Measurements from ENCODE around the gene FOXP3. TPM values are rescaled to one million over a fixed set of nuclear protein-coding genes. Genes with fewer than 3 reads are reported as not detected.

Gene FOXP3
- total RNA-seq, 2 experiments from 2014 or later, result 14.6 to 15.4 TPM

DNA sequence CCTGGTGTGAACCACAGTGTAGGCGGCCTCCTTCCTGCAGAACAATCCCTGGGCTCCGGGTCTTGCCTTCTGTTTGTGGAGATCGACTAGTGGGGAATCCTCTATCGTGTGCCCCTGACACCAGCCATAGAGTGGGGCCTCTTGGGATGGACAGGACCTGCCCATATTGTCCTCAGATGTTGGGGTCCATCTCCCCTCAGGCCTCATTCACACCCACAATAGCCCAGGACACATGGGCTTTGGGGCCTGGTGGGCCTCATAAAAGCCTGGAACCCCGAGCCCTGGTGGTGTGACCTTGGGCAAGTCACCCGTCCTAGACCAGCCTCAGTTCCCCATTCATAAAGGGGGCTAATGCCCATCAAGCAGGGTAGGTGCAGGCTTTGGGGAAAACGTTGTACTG is 25.7 kb upstream of the FOXP3 start:
- ChIA-PET POLR2A (no interaction called here), CTCF (interaction anchor here (1.9 kb wide), 1 partner anchor 464 kb away, joined by 8 read pairs; no protein-coding TSS in a partner anchor)
- Mint-ChIP-seq H3K27me3 (ENCODE audit: low read depth) (no peaks in the 10 kb centered on the region), H3K36me3 (ENCODE audit: low read depth) (peaks cover 10% of the 10 kb centered on the region), H3K27ac (no peak overlapping the region), H3K9me3 (ENCODE audit: insufficient read depth) (no peaks in the 10 kb centered on the region), H3K4me3 (no peak overlapping the region), H3K4me1 (ENCODE audit: low read depth) (peaks cover 37% of the 10 kb centered on the region)
- ATAC-seq (no peak), DNase-seq (no peak)

DNA sequence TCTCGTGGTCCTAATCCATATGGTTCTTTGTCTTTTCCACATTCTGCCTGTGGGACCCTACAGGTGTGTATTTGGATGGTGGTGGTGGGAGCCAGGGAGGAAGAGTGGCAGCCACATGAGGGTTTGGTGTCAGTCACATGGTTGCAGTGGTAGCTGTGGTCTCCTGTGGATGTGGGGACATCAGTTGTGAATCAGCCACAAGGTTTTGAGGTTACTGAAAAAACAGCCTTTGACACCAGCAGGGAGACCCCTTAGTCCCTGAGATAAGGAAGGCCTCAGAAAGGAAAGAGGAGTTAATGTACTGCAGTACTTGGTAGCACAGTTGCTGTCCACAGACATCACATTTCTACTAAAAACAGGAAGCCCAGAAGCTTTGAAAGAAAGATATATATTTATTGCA is 23.2 kb upstream of the FOXP3 start:
- no peaks in the 10 kb centered on the region for H3K9me3 Mint-ChIP-seq (ENCODE audit: insufficient read depth)
- peak overlapping the region; percentile 57 for H3K27ac Mint-ChIP-seq
- H3K36me3 Mint-ChIP-seq (ENCODE audit: low read depth), result peaks cover 11% of the 10 kb centered on the region
- POLR2A ChIA-PET, result interaction anchor here (1.3 kb wide), 1 partner anchor 15 kb away, joined by 5 read pairs; no protein-coding TSS in a partner anchor
- no peak overlapping the region for H3K4me3 Mint-ChIP-seq
- ATAC-seq (no peak), DNase-seq (peak; percentile 53)
- CTCF ChIA-PET, result no interaction called here
- peaks cover 39% of the 10 kb centered on the region for H3K4me1 Mint-ChIP-seq (ENCODE audit: low read depth)
- no peaks in the 10 kb centered on the region for H3K27me3 Mint-ChIP-seq (ENCODE audit: low read depth)

DNA sequence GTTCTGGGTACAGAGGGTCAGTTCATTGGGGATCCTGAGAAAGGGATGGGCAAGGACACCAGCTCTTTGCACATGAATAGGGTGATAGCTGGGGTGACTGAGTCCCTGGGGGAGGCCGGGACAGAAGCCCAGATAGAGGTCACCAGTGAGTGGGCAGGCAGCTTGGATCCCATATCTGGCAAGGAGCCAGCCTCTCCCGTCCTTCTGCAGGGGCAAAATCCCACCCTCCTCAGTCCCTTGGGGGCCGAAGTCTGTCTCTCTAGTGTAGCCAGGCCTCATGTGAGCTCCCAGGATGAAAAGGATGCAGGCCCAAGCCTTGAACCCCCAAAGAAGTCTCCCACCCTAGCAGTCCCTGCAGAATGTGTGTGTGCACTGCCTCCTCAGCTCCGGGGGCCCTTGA is 22.1 kb upstream of the FOXP3 start:
- H3K36me3 Mint-ChIP-seq (ENCODE audit: low read depth), result peaks cover 16% of the 10 kb centered on the region
- H3K4me3 Mint-ChIP-seq, result no peak overlapping the region
- H3K9me3 Mint-ChIP-seq (ENCODE audit: insufficient read depth), result no peaks in the 10 kb centered on the region
- H3K27ac Mint-ChIP-seq, result no peak overlapping the region
- ATAC-seq, result no peak
- CTCF ChIA-PET, result no interaction called here
- peaks cover 37% of the 10 kb centered on the region for H3K4me1 Mint-ChIP-seq (ENCODE audit: low read depth)
- DNase-seq, result no peak
- H3K27me3 Mint-ChIP-seq (ENCODE audit: low read depth), result no peaks in the 10 kb centered on the region
- POLR2A ChIA-PET, result interaction anchor here (0.6 kb wide), 2 partner anchors 18 to 591 kb away, joined by 3 read pairs; no protein-coding TSS in a partner anchor

DNA sequence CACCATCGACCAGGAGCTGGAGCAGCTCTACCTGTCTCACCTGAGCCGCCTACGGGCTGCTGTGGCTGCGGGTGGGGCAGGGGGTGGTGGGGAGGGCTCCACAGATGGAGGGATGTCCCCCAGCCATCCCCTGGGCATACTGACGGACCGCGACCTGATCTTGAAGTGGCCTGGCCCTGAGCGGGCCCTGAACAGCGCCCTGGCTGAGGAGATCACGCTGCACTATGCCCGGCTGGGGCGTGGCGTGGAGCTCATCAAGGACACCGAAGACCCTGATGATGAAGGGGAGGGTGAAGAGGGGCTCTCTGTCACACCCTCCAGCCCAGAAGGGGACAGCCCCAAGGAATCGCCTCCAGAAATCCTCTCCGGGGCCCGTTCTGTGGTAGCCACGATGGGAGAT is 21.6 kb upstream of the FOXP3 start:
- Mint-ChIP-seq H3K9me3 (ENCODE audit: insufficient read depth) (no peaks in the 10 kb centered on the region), H3K4me3 (no peak overlapping the region), H3K4me1 (ENCODE audit: low read depth) (peaks cover 36% of the 10 kb centered on the region), H3K36me3 (ENCODE audit: low read depth) (peaks cover 18% of the 10 kb centered on the region), H3K27me3 (ENCODE audit: low read depth) (no peaks in the 10 kb centered on the region), H3K27ac (no peak overlapping the region)
- CTCF ChIA-PET, result no interaction called here
- ATAC-seq (no peak), DNase-seq (no peak)
- POLR2A ChIA-PET, result interaction anchor here (0.6 kb wide), 1 partner anchor 17 kb away, joined by 3 read pairs; no protein-coding TSS in a partner anchor

DNA sequence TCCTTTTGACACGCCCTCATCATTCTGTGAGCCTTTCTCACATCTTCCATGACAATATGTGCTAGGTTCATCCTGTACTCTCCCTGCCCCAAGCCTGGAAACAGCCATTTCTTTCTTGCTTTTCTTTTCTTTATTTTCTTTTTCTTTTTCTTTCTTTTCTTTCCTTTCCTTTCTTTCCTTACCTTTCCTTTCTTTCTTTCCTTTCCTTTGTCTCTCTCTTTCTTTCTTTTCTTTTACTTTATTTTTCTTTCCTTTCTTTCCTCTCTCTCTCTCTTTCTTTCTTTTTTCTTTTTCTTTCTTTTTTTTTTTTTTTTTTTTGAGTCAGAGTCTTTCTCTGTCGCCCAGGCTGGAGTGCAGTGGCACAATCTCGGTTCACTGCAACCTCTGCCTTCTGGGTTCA is 19.7 kb upstream of the FOXP3 start:
- Mint-ChIP-seq H3K27ac (no peak overlapping the region), H3K9me3 (ENCODE audit: insufficient read depth) (no peaks in the 10 kb centered on the region), H3K4me3 (no peak overlapping the region), H3K36me3 (ENCODE audit: low read depth) (peaks cover 25% of the 10 kb centered on the region), H3K27me3 (ENCODE audit: low read depth) (no peaks in the 10 kb centered on the region), H3K4me1 (ENCODE audit: low read depth) (peaks cover 41% of the 10 kb centered on the region)
- ChIA-PET POLR2A (no interaction called here), CTCF (no interaction called here)
- DNase-seq (no peak), ATAC-seq (no peak)

DNA sequence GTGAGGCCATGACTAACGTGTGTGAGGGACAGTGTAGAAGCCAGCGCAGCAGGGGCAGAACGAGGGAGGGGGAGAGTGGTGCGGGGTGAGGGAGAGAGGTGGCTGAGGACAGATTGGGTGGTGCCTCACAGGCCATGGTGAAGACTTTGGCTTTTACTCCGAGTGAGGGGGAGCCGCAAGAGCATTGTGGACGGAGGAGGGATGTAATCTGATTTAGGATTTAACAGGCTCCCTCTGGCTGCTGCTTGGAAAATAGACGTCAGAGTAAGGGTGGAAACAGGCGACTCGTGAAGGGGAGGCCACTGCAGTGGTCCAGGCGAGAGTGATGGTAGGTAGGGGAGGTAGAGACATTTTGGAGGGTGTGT is 18.1 kb upstream of the FOXP3 start:
- no peak overlapping the region for H3K27ac Mint-ChIP-seq
- H3K4me1 Mint-ChIP-seq (ENCODE audit: low read depth), result peaks cover 42% of the 10 kb centered on the region
- ChIA-PET CTCF (no interaction called here), POLR2A (no interaction called here)
- DNase-seq (no peak), ATAC-seq (no peak)
- peaks cover 35% of the 10 kb centered on the region for H3K36me3 Mint-ChIP-seq (ENCODE audit: low read depth)
- H3K4me3 Mint-ChIP-seq, result no peak overlapping the region
- no peaks in the 10 kb centered on the region for H3K27me3 Mint-ChIP-seq (ENCODE audit: low read depth)
- no peaks in the 10 kb centered on the region for H3K9me3 Mint-ChIP-seq (ENCODE audit: insufficient read depth)

DNA sequence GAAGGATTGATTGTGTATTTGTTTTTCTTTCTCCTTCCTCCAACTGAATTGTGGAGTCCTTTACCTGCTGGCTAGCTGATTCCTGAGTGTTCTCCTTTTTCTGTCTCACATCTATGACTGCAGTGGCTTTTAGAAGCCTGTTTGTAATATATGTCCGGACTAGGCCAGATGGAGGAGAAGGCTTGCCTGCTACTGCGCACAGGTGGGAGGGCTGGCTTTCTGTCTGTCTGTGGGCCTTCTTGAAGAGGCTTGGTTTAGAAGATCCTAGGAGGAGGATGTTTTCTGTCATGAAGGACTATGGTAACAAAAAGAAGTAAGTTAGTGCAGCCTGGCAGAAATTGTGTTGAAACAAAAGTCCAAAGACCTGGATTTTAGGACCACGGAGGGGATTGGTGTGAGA is 13.6 kb upstream of the FOXP3 start:
- H3K4me3 Mint-ChIP-seq, result peak overlapping the region; percentile 51
- H3K4me1 Mint-ChIP-seq (ENCODE audit: low read depth), result peaks cover 77% of the 10 kb centered on the region
- H3K9me3 Mint-ChIP-seq (ENCODE audit: insufficient read depth), result no peaks in the 10 kb centered on the region
- peak overlapping the region; percentile 91 for H3K27ac Mint-ChIP-seq
- H3K27me3 Mint-ChIP-seq (ENCODE audit: low read depth), result no peaks in the 10 kb centered on the region
- POLR2A ChIA-PET, result no interaction called here
- ATAC-seq (no peak), DNase-seq (no peak)
- peaks cover 56% of the 10 kb centered on the region for H3K36me3 Mint-ChIP-seq (ENCODE audit: low read depth)
- CTCF ChIA-PET, result interaction anchor here (1.0 to 1.4 kb wide), 2 partner anchors 14 to 85 kb away, joined by 3 to 4 read pairs; no protein-coding TSS in a partner anchor

DNA sequence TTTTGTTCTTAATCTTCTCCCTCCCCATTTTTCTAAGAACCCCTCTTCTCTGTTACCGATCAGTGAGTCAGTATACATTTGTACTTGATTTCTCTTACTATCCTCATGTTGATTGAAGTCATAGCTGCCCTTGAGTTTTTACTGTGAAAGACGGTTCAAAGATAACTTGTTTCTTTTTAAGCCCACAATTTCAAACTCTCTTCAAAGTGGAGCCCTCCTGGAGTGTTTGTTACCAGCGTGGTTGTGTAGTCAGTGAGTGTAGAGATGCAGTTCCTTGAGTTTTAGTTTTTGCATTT is 13.0 kb upstream of the FOXP3 start:
- DNase-seq (no peak), ATAC-seq (no peak)
- H3K4me3 Mint-ChIP-seq, result peak overlapping the region; percentile 51
- H3K27me3 Mint-ChIP-seq (ENCODE audit: low read depth), result no peaks in the 10 kb centered on the region
- H3K9me3 Mint-ChIP-seq (ENCODE audit: insufficient read depth), result no peaks in the 10 kb centered on the region
- H3K4me1 Mint-ChIP-seq (ENCODE audit: low read depth), result peaks cover 79% of the 10 kb centered on the region
- H3K36me3 Mint-ChIP-seq (ENCODE audit: low read depth), result peaks cover 53% of the 10 kb centered on the region
- peak overlapping the region; percentile 91 for H3K27ac Mint-ChIP-seq
- POLR2A ChIA-PET, result interaction anchor here (1.1 kb wide), 1 partner anchor 550 kb away, joined by 3 read pairs; no protein-coding TSS in a partner anchor
- CTCF ChIA-PET, result interaction anchor here (1.0 to 1.4 kb wide), 2 partner anchors 15 to 85 kb away, joined by 3 to 4 read pairs; no protein-coding TSS in a partner anchor

DNA sequence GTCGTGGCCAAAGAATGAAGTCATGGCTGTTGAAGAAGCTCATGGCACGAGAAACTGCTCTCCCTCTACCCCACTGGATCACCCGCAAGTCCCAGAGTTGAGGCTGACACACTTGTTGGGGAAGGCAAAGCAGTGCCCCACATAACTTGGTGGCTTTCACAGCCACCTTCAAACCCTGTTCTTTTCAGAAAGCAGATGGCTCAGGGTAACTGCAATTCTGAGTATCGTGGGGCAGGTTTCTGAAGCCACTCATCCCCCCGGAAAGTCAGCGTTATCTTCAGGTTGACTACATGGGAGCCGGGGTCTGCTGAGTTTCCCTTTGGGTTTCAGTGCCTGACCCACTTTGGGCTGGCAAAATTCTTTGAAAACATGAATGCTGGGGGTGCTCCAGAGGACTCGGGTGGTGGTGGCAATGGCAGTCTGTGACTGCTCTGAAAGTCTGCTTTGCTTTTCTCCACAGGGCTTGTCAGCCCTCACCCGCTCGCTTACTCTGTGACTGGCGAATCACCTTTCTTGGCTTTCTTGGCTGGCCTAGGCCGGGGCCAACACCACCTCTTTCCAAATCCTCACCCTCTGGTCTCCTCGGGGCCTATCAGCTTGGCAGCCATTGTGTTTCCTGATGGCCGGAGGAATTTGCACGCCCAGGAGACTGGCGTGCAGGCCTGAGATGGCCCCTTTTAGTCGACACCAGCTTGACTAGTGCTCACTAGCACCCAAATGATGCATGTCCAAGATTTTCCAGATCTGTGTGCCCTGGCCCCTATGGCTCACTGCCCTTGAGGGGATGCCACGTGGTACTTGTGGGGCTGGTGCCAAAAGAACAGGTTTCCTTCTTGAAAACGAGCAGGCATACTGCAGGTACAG is 12.4 kb upstream of the FOXP3 start:
- peaks cover 51% of the 10 kb centered on the region for H3K36me3 Mint-ChIP-seq (ENCODE audit: low read depth)
- peaks cover 81% of the 10 kb centered on the region for H3K4me1 Mint-ChIP-seq (ENCODE audit: low read depth)
- no peaks in the 10 kb centered on the region for H3K27me3 Mint-ChIP-seq (ENCODE audit: low read depth)
- CTCF ChIA-PET, result interaction anchor here (1.0 kb wide), 2 partner anchors 15 to 84 kb away, joined by 3 read pairs; no protein-coding TSS in a partner anchor
- POLR2A ChIA-PET, result interaction anchor here (1.1 kb wide), 1 partner anchor 549 kb away, joined by 3 read pairs; no protein-coding TSS in a partner anchor
- ATAC-seq (no peak), DNase-seq (no peak)
- H3K27ac Mint-ChIP-seq, result peak overlapping the region; percentile 91
- no peaks in the 10 kb centered on the region for H3K9me3 Mint-ChIP-seq (ENCODE audit: insufficient read depth)
- peak overlapping the region; percentile 51 for H3K4me3 Mint-ChIP-seq

DNA sequence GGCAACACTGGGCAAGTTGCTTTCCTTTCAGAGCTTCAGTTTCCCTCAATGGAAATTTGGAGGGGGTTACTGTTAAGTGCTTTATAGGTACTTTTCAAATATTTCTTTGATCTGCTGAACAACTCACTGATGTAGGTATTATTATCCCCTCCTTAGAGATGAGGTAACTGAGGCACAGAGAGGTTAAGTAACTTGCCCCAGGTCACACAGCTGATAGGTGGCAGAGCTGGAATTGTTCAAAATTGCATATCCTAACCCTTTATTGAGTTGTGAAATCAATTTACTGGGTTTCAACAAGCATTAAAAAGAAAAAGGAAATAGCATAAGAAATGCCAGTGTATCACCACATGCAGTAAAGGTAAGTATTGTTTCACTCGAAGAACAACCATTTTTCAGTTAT is 11.7 kb upstream of the FOXP3 start:
- Mint-ChIP-seq H3K27ac (peak overlapping the region; percentile 92), H3K9me3 (ENCODE audit: insufficient read depth) (no peaks in the 10 kb centered on the region), H3K4me3 (no peak overlapping the region), H3K36me3 (ENCODE audit: low read depth) (peaks cover 55% of the 10 kb centered on the region), H3K27me3 (ENCODE audit: low read depth) (no peaks in the 10 kb centered on the region), H3K4me1 (ENCODE audit: low read depth) (peaks cover 86% of the 10 kb centered on the region)
- DNase-seq (no peak), ATAC-seq (no peak)
- POLR2A ChIA-PET, result no interaction called here
- CTCF ChIA-PET, result interaction anchor here (1.0 kb wide), 1 partner anchor 83 kb away, joined by 3 read pairs; no protein-coding TSS in a partner anchor

DNA sequence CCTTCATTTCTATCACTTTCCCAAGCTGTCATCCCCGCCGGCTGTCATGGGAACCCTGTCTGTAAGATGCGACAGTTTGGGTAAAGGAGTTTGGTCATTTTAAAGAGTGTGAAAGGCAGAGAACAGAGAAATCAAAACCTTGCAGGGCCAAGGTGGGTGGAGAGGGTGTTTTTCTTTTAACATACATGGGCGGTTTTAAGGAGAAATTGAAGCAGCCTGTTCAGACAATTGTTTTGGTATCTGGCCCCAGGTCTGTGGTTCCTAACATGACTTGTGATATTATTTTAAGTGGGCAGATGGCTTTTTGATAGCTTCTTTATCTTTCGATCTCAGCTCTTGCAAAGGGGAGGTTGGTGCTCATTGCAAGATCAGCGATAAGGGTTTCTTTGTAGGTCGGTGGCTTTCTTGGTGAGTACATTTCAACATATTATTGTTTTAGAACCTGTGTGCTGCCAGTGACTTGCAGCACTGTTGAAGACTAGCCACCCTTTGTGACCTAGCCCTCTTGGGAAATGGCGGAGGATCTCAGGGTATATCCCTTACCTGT is 8.7 kb upstream of the FOXP3 start:
- Mint-ChIP-seq H3K4me1 (ENCODE audit: low read depth) (peaks cover 76% of the 10 kb centered on the region), H3K4me3 (peak overlapping the region; percentile 74), H3K27ac (peak overlapping the region; percentile 92), H3K9me3 (ENCODE audit: insufficient read depth) (no peaks in the 10 kb centered on the region), H3K27me3 (ENCODE audit: low read depth) (no peaks in the 10 kb centered on the region), H3K36me3 (ENCODE audit: low read depth) (peaks cover 46% of the 10 kb centered on the region)
- peak; percentile 70 for DNase-seq
- ChIA-PET POLR2A (interaction anchor here (0.7 to 1.7 kb wide), 8 partner anchors 9 to 334 kb away, joined by 3 to 5 read pairs (median 3); partner anchors contain the start of gene PLP2), CTCF (interaction anchor here (1.2 to 2.6 kb wide), 2 partner anchors 81 to 82 kb away, joined by 3 to 14 read pairs; no protein-coding TSS in a partner anchor)
- ATAC-seq, result peak; percentile 8

DNA sequence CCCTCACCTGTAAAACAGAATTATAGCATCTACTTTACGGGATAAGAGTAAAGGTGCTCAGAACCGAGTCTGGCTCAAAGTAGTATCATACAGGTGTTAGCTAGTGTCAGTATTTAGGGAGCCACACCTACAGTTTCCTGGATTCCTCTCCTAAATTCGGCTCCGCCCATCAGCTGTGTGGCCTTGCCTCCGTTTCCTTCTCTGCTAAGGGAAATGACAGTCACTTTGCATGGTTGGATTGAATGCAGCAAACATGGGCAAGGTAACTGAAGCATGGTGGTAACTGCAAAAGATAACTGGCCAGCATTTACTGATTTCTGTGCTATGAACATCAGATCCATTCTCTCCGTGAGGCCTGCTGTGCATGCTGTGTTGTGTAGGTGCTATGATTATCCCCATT is 7.9 kb upstream of the FOXP3 start:
- no peak for ATAC-seq
- no peaks in the 10 kb centered on the region for H3K9me3 Mint-ChIP-seq (ENCODE audit: insufficient read depth)
- H3K36me3 Mint-ChIP-seq (ENCODE audit: low read depth), result peaks cover 39% of the 10 kb centered on the region
- H3K27me3 Mint-ChIP-seq (ENCODE audit: low read depth), result no peaks in the 10 kb centered on the region
- peak overlapping the region; percentile 74 for H3K4me3 Mint-ChIP-seq
- CTCF ChIA-PET, result interaction anchor here (1.1 to 2.6 kb wide), 3 partner anchors 8 to 82 kb away, joined by 3 to 14 read pairs (median 3); no protein-coding TSS in a partner anchor
- POLR2A ChIA-PET, result interaction anchor here (0.9 to 1.7 kb wide), 7 partner anchors 8 to 334 kb away, joined by 3 to 5 read pairs (median 3); partner anchors contain the start of genes CCDC22 and PLP2
- H3K4me1 Mint-ChIP-seq (ENCODE audit: low read depth), result peaks cover 75% of the 10 kb centered on the region
- peak overlapping the region; percentile 92 for H3K27ac Mint-ChIP-seq
- peak; percentile 48 for DNase-seq

All from activated CD8-positive, alpha-beta T cell treated with anti-CD3 and anti-CD28 coated beads, Interleukin-2, amount 10 ng/mL, durations not matched to agents 7 days and 5 days (primary cell).